ENCODE results near the gene TRPM2. TPM values are rescaled to one million over a fixed set of nuclear protein-coding genes. Genes with fewer than 3 reads are reported as not detected.

Gene TRPM2
- total and polyA plus RNA-seq, 2 of the 8 experiments (the other 6 are each of a cell fraction or from before 2014, with no cell fraction given): 0.27 to 0.28 TPM

DNA sequence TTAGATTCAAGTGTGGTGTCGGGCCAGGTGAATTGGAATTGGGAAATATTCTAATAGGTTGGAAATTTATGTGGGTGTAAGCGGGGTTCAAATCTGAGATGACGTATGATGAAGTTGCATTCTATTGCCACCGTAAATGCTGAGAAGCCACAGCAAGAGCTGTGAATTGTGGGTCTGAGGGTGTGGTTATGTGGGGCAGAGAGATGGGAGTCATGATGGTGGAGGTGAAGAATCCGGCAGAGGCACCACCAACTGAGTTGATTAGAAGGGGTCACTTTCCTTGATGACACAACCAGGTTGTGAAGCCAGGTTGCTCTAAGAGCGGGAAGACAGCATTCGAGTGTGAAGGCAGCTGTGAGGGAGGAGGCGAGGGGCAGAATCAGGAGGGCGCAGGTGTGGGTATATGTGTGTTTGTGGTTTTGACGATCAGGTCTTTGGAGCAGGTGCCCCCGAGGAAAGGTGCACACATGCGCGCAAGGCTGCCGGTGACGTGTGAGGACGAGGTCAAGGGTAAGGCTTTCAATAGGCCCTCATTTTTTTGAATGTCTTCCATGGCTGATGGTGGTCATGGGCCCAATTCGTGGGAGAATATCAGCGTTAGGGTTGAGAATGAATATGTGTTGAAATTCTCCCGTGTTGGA, 120.6 kb downstream of the TRPM2 start (continued):
- TF ChIP-seq, protein P1, sequence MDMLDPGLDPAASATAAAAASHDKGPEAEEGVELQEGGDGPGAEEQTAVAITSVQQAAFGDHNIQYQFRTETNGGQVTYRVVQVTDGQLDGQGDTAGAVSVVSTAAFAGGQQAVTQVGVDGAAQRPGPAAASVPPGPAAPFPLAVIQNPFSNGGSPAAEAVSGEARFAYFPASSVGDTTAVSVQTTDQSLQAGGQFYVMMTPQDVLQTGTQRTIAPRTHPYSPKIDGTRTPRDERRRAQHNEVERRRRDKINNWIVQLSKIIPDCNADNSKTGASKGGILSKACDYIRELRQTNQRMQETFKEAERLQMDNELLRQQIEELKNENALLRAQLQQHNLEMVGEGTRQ (IDR thresholded peaks at IDR 0.05; ENCODE audit: low read length): no peak
- no peak for TF ChIP-seq RAD21 (IDR thresholded peaks at IDR 0.05 in 1 of 2, conservative IDR thresholded peaks at IDR 0.05 in 1 of 2; ENCODE audit: low read depth in 2 of 2, low read length in 2 of 2)
- no peak for TF ChIP-seq TAF1 (IDR thresholded peaks at IDR 0.05; ENCODE audit: low read depth, low read length)
- TF ChIP-seq, protein P2, sequence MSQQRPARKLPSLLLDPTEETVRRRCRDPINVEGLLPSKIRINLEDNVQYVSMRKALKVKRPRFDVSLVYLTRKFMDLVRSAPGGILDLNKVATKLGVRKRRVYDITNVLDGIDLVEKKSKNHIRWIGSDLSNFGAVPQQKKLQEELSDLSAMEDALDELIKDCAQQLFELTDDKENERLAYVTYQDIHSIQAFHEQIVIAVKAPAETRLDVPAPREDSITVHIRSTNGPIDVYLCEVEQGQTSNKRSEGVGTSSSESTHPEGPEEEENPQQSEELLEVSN (IDR thresholded peaks at IDR 0.05): no peak
- TF ChIP-seq SIRT6 (IDR thresholded peaks at IDR 0.05; ENCODE audit: low read length): no peak
- TF ChIP-seq POLR2A (IDR thresholded peaks at IDR 0.05; ENCODE audit: control extremely low read depth in 1 of 2, low read depth in 2 of 2, low read length in 2 of 2): no peak

Data from H1 (cell line).